Activated CD8-positive, alpha-beta memory T cell treated with anti-CD3 and anti-CD28 coated beads for 36 hours (primary cell): Measurements from ENCODE around the gene PRR18. TPM values are rescaled to one million over a fixed set of nuclear protein-coding genes. Genes with fewer than 3 reads are reported as not detected.

Experiments
- CTCF ChIA-PET: fragments of 350-600 bp; sonication (Branson Sonifier 250); formaldehyde crosslinking; loops from one replicate; lab custom pipeline; 2021; ENCODE audit warnings: antibody characterized with exemption; lab: Charles Lee
- POLR2A ChIA-PET: fragments of 350-600 bp; sonication (Branson Sonifier 250); formaldehyde crosslinking; loops from one replicate; lab custom pipeline; 2021; ENCODE audit warnings: antibody characterized with exemption; lab: Charles Lee
- total RNA-seq, 2 experiments: library from RNA; stranded (reverse); gene quantifications; one replicate each; pipeline ENCODE4 v1.2.3, GENCODE V29; 2021

PRR18 gene
- total RNA-seq, 2 experiments from 2014 or later: 0.10 to 0.15 TPM

GRCh38 chr6:166336847-166337246, 28.7 kb upstream of the PRR18 start:
- POLR2A ChIA-PET: no interaction called here
- CTCF ChIA-PET: interaction anchor here (2.0 kb wide), 1 partner anchor 23 kb away, joined by 7 read pairs; no protein-coding TSS in a partner anchor

GRCh38 chr6:166335378-166336302, 27.4 kb upstream of the PRR18 start:
- CTCF ChIA-PET: no interaction called here
- POLR2A ChIA-PET: interaction anchor here (0.8 kb wide), 1 partner anchor 84 kb away, joined by 3 read pairs; no protein-coding TSS in a partner anchor

GRCh38 chr6:166334878-166335277, 26.7 kb upstream of the PRR18 start:
- CTCF ChIA-PET: interaction anchor here (0.9 kb wide), 1 partner anchor 65 kb away, joined by 3 read pairs; no protein-coding TSS in a partner anchor
- POLR2A ChIA-PET: no interaction called here

- ChIA-PET POLR2A (no interaction called here), CTCF (interaction anchor here (1.0 to 1.9 kb wide), 2 partner anchors 9 to 20 kb away, joined by 3 to 5 read pairs; partner anchors contain the start of gene SFT2D1)
Observed at GRCh38 chr6:166333172-166333995, 25.2 kb upstream of the PRR18 start.

GRCh38 chr6:166331503-166332415, 23.6 kb upstream of the PRR18 start:
- POLR2A ChIA-PET: no interaction called here
- CTCF ChIA-PET: no interaction called here

GRCh38 chr6:166330612-166331011, 22.4 kb upstream of the PRR18 start:
- ChIA-PET POLR2A (no interaction called here), CTCF (no interaction called here)

GRCh38 chr6:166325383-166326042, 17.3 kb upstream of the PRR18 start:
- ChIA-PET CTCF (interaction anchor here (2.0 to 3.2 kb wide), 2 partner anchors 12 to 22 kb away, joined by 4 to 9 read pairs; no protein-coding TSS in a partner anchor), POLR2A (no interaction called here)

- ChIA-PET POLR2A (no interaction called here), CTCF (no interaction called here)
Observed at GRCh38 chr6:166323395-166323794, 15.2 kb upstream of the PRR18 start.

- POLR2A ChIA-PET: no interaction called here
Observed at GRCh38 chr6:166318649-166319600, 10.7 kb upstream of the PRR18 start.

GRCh38 chr6:166318227-166318626, 10.0 kb upstream of the PRR18 start:
- ChIA-PET CTCF (interaction anchor here (1.1 kb wide), 1 partner anchor 97 kb away, joined by 3 read pairs; no protein-coding TSS in a partner anchor), POLR2A (no interaction called here)

More at GRCh38 chr6:166318649-166319600, 10.7 kb upstream of the PRR18 start:
- CTCF ChIA-PET: interaction anchor here (0.9 to 1.1 kb wide), 2 partner anchors 63 to 96 kb away, joined by 3 read pairs; no protein-coding TSS in a partner anchor

GRCh38 chr6:166317261-166318212, 9.3 kb upstream of the PRR18 start:
- ChIA-PET CTCF (interaction anchor here (0.7 to 1.1 kb wide), 2 partner anchors 83 to 97 kb away, joined by 3 read pairs; no protein-coding TSS in a partner anchor), POLR2A (no interaction called here)

GRCh38 chr6:166315436-166315835, 7.2 kb upstream of the PRR18 start:
- ChIA-PET POLR2A (no interaction called here), CTCF (no interaction called here)

- POLR2A ChIA-PET: no interaction called here
- CTCF ChIA-PET: interaction anchor here (1.3 to 5.6 kb wide), 3 partner anchors 23 to 86 kb away, joined by 4 to 35 read pairs (median 7); partner anchors contain the start of gene SFT2D1
Observed at GRCh38 chr6:166314454-166314853, 6.3 kb upstream of the PRR18 start.

- ChIA-PET CTCF (interaction anchor here (0.9 to 5.6 kb wide), 10 partner anchors 13 to 100 kb away, joined by 3 to 35 read pairs (median 4); partner anchors contain the start of gene SFT2D1), POLR2A (no interaction called here)
Observed at GRCh38 chr6:166313255-166314070, 5.3 kb upstream of the PRR18 start.

- POLR2A ChIA-PET: no interaction called here
Observed at GRCh38 chr6:166312832-166313231, 4.6 kb upstream of the PRR18 start.

More at GRCh38 chr6:166312832-166313231, 4.6 kb upstream of the PRR18 start:
- CTCF ChIA-PET: interaction anchor here (0.9 to 5.6 kb wide), 8 partner anchors 14 to 101 kb away, joined by 3 to 35 read pairs (median 4); no protein-coding TSS in a partner anchor
